GM10248 (cell line): ENCODE results near the gene AMIGO2.
A peak's percentile ranks its signal among the peaks of the same experiment; 100 is the strongest.

ENCODE experiments used
- CTCF ChIA-PET: fragments of 300-600 bp; sonication (Branson Sonifier 250); formaldehyde crosslinking; extraction: SDS; loops from one replicate; lab custom pipeline; 2021; ENCODE audit warnings: antibody characterized with exemption; lab: Yijun Ruan, JAX
- POLR2A ChIA-PET: fragments of 350-650 bp; sonication (Branson Sonifier 250); formaldehyde crosslinking; extraction: SDS; loops from one replicate; lab custom pipeline; 2020; ENCODE audit warnings: antibody characterized with exemption; lab: Yijun Ruan, JAX
- DNase-seq: peaks from one replicate; pipeline ENCODE4 v3.0.0; 2012; ENCODE audit errors: extremely low spot score
- CTCF ChIP-seq: IDR thresholded peaks from 2 replicates; pipeline ENCODE4 v1.5.1; 2012; ENCODE audit warnings: mild to moderate bottlenecking, low read depth; ENCODE audit errors: extremely low read depth, missing control alignments, control extremely low read depth

AMIGO2 gene

GRCh38 chr12:47032644-47033043 is 47.1 kb downstream of the AMIGO2 start:
- DNase-seq, result peak; percentile 10
- TF ChIP-seq CTCF, result peak; percentile 30
- CTCF ChIA-PET, result interaction anchor here (0.9 to 6.8 kb wide), 21 partner anchors 12 to 708 kb away, joined by 3 to 54 read pairs (median 4); no protein-coding TSS in a partner anchor
- POLR2A ChIA-PET, result no interaction called here

- CTCF ChIA-PET, result interaction anchor here (0.8 to 1.0 kb wide), 2 partner anchors 9 to 376 kb away, joined by 3 to 5 read pairs; no protein-coding TSS in a partner anchor
- POLR2A ChIA-PET, result no interaction called here
- no peak for DNase-seq
- TF ChIP-seq CTCF, result no peak
These were observed 49.9 kb downstream of the AMIGO2 start for GRCh38 chr12:47029903-47030302.

- CTCF ChIA-PET, result interaction anchor here (0.6 to 1.0 kb wide), 3 partner anchors 8 to 377 kb away, joined by 3 to 5 read pairs (median 3); no protein-coding TSS in a partner anchor
- no peak for DNase-seq
- no peak for TF ChIP-seq CTCF
- POLR2A ChIA-PET, result no interaction called here
These were observed 50.6 kb downstream of the AMIGO2 start for GRCh38 chr12:47028981-47029708.

DNA sequence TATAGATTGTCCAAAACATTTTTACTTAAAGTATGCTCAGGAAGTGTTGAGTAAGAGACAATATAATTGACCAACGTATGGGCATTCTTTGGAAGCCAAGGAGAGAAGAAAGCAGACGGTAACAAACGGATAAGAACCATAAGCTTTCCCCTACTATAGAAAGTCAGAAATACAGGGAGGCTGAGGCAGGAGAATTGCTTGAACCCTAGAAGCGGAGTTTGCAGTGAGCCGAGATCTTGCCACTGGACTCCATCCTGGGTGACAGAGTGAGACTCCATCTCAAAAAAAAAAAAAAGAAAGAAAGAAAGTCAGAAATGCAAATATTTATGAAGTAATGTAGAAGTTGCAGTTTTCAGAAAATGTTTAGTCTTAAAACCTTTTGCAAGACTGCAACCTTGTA is 51.6 kb downstream of the AMIGO2 start:
- TF ChIP-seq CTCF, result no peak
- DNase-seq, result no peak
- CTCF ChIA-PET, result no interaction called here
- POLR2A ChIA-PET, result no interaction called here
